VCaP (cell line): Measurements from ENCODE around the gene THUMPD3.

ENCODE experiments used
- H3K27ac ChIP-seq: fragments of 450-650 bp; 2 replicates; pipeline ENCODE4 v1.5.1; 2017
- TF ChIP-seq, protein P1 (sequence below): fragments of 450-650 bp; conservative IDR thresholded peaks from 2 replicates; pipeline ENCODE4 v1.5.1; 2017; ENCODE audit warnings: mild to moderate bottlenecking, moderate library complexity

The THUMPD3 gene

DNA sequence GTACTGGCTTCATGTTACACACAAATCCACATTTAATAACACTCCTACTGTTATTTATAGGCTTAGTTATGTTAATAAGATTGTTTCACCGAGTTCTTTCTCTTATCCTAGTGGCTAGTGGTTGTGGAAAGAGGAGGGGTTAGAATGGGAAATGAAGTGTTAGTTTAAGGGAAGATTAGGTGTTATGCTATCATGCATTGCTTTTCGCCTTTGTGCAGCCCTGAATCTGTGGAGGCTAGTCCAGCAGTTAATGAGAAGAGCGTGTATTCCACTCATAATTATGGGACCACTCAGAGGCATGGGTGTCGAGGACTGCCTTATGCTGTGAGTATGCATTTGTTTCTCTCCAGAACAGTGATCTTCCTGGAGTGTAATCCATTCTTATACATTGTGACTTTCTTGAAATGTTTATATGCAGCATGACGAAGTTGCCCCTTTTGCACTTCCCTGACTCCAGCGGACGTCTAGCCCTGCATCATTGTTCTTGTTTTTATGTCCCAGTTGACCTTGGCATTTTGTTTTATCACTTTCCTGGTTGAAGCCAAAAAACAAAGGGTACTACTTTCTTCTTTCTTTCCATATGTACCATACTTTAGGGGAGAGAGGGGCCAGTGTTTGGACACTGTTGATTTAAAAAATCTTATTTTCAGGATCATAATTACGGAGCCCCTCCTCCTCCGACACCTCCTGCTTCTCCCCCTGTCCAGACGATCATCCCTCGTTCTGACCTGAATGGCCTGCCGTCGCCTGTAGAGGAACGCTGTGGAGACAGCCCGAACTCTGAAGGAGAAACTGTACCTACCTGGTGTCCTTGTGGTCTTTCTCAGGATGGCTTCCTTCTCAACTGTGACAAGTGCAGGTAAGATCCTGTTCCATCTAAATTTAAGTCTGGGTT, 71.0 kb downstream of the THUMPD3 start:
- TF ChIP-seq, protein P1, sequence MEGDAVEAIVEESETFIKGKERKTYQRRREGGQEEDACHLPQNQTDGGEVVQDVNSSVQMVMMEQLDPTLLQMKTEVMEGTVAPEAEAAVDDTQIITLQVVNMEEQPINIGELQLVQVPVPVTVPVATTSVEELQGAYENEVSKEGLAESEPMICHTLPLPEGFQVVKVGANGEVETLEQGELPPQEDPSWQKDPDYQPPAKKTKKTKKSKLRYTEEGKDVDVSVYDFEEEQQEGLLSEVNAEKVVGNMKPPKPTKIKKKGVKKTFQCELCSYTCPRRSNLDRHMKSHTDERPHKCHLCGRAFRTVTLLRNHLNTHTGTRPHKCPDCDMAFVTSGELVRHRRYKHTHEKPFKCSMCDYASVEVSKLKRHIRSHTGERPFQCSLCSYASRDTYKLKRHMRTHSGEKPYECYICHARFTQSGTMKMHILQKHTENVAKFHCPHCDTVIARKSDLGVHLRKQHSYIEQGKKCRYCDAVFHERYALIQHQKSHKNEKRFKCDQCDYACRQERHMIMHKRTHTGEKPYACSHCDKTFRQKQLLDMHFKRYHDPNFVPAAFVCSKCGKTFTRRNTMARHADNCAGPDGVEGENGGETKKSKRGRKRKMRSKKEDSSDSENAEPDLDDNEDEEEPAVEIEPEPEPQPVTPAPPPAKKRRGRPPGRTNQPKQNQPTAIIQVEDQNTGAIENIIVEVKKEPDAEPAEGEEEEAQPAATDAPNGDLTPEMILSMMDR: no peak
- H3K27ac ChIP-seq: no peak overlapping the region

GRCh38 chr3:9435316-9435715, 72.5 kb downstream of the THUMPD3 start:
- TF ChIP-seq, protein P1: no peak
- no peak overlapping the region for H3K27ac ChIP-seq
